GM23338 (cell line): ENCODE data around the gene APBB1IP. TPM values are rescaled to one million over a fixed set of nuclear protein-coding genes. Genes with fewer than 3 reads are reported as not detected.

Experiments used
- ATAC-seq: fragments of 200-7000 bp; cut with Tn5 transposase; 3 replicates; pipeline ENCODE4 v1.9.1; 2020
- DNase-seq: peaks from one replicate; pipeline ENCODE4 v3.0.0-alpha.2; 2015; ENCODE audit warnings: low spot score
- H2AFZ ChIP-seq: fragments of 200-600 bp; sonication (generic); 2 replicates; pipeline ENCODE4 v1.8.0; 2016; ENCODE audit warnings: antibody characterized with exemption, mild to moderate bottlenecking, moderate library complexity
- H3F3A ChIP-seq: fragments of 200-600 bp; sonication (generic); replicated peaks from 2 replicates; pipeline ENCODE4 v1.8.0; 2017; ENCODE audit warnings: antibody characterized with exemption, mixed run types, low read depth
- H3K27ac ChIP-seq: fragments of 200-600 bp; sonication (generic); 2 replicates; pipeline ENCODE4 v1.6.1; 2016; ENCODE audit warnings: low read depth
- H3K27me3 ChIP-seq: fragments of 200-600 bp; sonication (generic); 2 replicates; pipeline ENCODE4 v1.8.0; 2016; ENCODE audit warnings: mild to moderate bottlenecking, mixed run types, moderate library complexity; ENCODE audit not compliant: insufficient read depth
- H3K36me3 ChIP-seq: fragments of 200-600 bp; sonication (generic); 2 replicates; pipeline ENCODE4 v1.8.0; 2016; ENCODE audit warnings: mild to moderate bottlenecking; ENCODE audit not compliant: insufficient read depth
- H3K4me1 ChIP-seq: fragments of 200-600 bp; sonication (generic); 2 replicates; pipeline ENCODE4 v1.8.0; 2016; ENCODE audit warnings: mild to moderate bottlenecking, moderate library complexity; ENCODE audit not compliant: insufficient read depth
- H3K4me2 ChIP-seq: fragments of 200-600 bp; sonication (generic); 2 replicates; pipeline ENCODE4 v1.7.1; 2017; ENCODE audit warnings: mixed run types
- H3K4me3 ChIP-seq: fragments of 200-600 bp; sonication (generic); 2 replicates; pipeline ENCODE4 v1.6.1; 2016; ENCODE audit warnings: mixed run types
- H3K79me2 ChIP-seq: fragments of 200-600 bp; sonication (generic); replicated peaks from 2 replicates; pipeline ENCODE4 v1.8.0; 2017; ENCODE audit warnings: mild to moderate bottlenecking; ENCODE audit not compliant: insufficient read depth
- H3K9me2 ChIP-seq: fragments of 200-600 bp; sonication (generic); 2 replicates; pipeline ENCODE4 v1.8.0; 2017; ENCODE audit not compliant: insufficient read depth
- H4K20me1 ChIP-seq: fragments of 200-600 bp; sonication (generic); replicated peaks from 2 replicates; pipeline ENCODE4 v1.8.0; 2017; ENCODE audit warnings: mild to moderate bottlenecking; ENCODE audit not compliant: insufficient read depth
- H3K27ac Mint-ChIP-seq: 2 replicates; pipeline ENCODE4 v1.8.0; 2020; ENCODE audit warnings: inconsistent platforms, mild to moderate bottlenecking, moderate library complexity, mixed read lengths
- H3K27me3 Mint-ChIP-seq: 3 replicates; pipeline ENCODE4 v1.8.0; 2022; ENCODE audit warnings: low read depth, mild to moderate bottlenecking, moderate library complexity, mixed read lengths, inconsistent platforms; ENCODE audit not compliant: insufficient read depth, poor library complexity
- H3K36me3 Mint-ChIP-seq: 3 replicates; pipeline ENCODE4 v1.8.0; 2021; ENCODE audit warnings: low read depth, mild to moderate bottlenecking, inconsistent platforms, moderate library complexity, mixed read lengths
- H3K4me1 Mint-ChIP-seq: 3 replicates; pipeline ENCODE4 v1.8.0; 2020; ENCODE audit warnings: mild to moderate bottlenecking, inconsistent platforms, mixed read lengths
- H3K4me3 Mint-ChIP-seq: 3 replicates; pipeline ENCODE4 v1.8.0; 2021; ENCODE audit warnings: moderate library complexity, mild to moderate bottlenecking, inconsistent platforms, mixed read lengths
- H3K9me3 Mint-ChIP-seq: 3 replicates; pipeline ENCODE4 v1.8.0; 2020; ENCODE audit warnings: moderate library complexity, mild to moderate bottlenecking, inconsistent platforms, mixed read lengths
- CTCF ChIP-seq, 2 experiments: fragments of 200-600 bp in 1 of 2; sonication (generic) in 1 of 2; conservative IDR thresholded peaks; 2 replicates each; pipeline versions ENCODE4 v1.5.1 to v1.6.1; 2016 to 2017; ENCODE audit warnings: antibody characterized with exemption in 2 of 2, low read depth in 2 of 2, mild to moderate bottlenecking in 2 of 2, moderate library complexity in 1 of 2
- ETS1 ChIP-seq: IDR thresholded peaks from 2 replicates; pipeline ENCODE4 v1.6.1; 2016; ENCODE audit warnings: antibody characterized with exemption
- EZH2phosphoT487 ChIP-seq: fragments of 200-600 bp; sonication (generic); IDR thresholded peaks from one replicate; pipeline ENCODE4 v1.8.1; 2018; ENCODE audit warnings: antibody characterized with exemption; ENCODE audit not compliant: unreplicated experiment
- JUNB ChIP-seq: IDR thresholded peaks from one replicate; pipeline ENCODE4 v1.6.1; 2016; ENCODE audit warnings: antibody characterized with exemption; ENCODE audit not compliant: unreplicated experiment
- NANOG ChIP-seq: IDR thresholded peaks from 2 replicates; pipeline ENCODE4 v1.6.1; 2016; ENCODE audit warnings: antibody characterized with exemption, borderline replicate concordance
- POLR2AphosphoS5 ChIP-seq: IDR thresholded peaks from 2 replicates; pipeline ENCODE4 v1.6.1; 2016; ENCODE audit warnings: antibody characterized with exemption, low read depth
- STAT1 ChIP-seq: IDR thresholded peaks from one replicate; pipeline ENCODE4 v1.6.1; 2016; ENCODE audit warnings: antibody characterized with exemption; ENCODE audit not compliant: unreplicated experiment
- ZNF114 ChIP-seq: fragments of 250-450 bp; sonication (Bioruptor Pico); IDR thresholded peaks from 2 replicates; pipeline ENCODE4 v1.5.0; 2020; ENCODE audit warnings: mild to moderate bottlenecking, moderate library complexity
- ZNF331 ChIP-seq: fragments of 250-450 bp; sonication (Bioruptor Pico); IDR thresholded peaks from 2 replicates; pipeline ENCODE4 v1.5.0; 2020; ENCODE audit warnings: low read depth, mild to moderate bottlenecking, moderate library complexity
- ZNF462 ChIP-seq: fragments of 250-450 bp; sonication (Bioruptor Pico); IDR thresholded peaks from 2 replicates; pipeline ENCODE4 v1.5.0; 2020; ENCODE audit warnings: mild to moderate bottlenecking, moderate library complexity
- polyA plus RNA-seq: library from polyadenylated mRNA; unstranded; fragments of >200 nt; fragmentation: Nextera tagmentation; extraction: Ambion mirVana; gene quantifications from 2 replicates; pipeline ENCODE4 v1.2.1, GENCODE V29; 2016
- total RNA-seq: library from RNA; depleted of rRNA; stranded (reverse); fragments of >200 nt; shearing (Covaris generic); gene quantifications from 2 replicates; pipeline ENCODE4 v1.2.3, GENCODE V29; 2014
- TF ChIP-seq, protein P1 (sequence below): IDR thresholded peaks from one replicate; pipeline ENCODE4 v1.6.1; 2018; ENCODE audit warnings: antibody characterized with exemption; ENCODE audit not compliant: unreplicated experiment

The APBB1IP gene
- total and polyA plus RNA-seq, 2 experiments from 2014 or later: 0.14 to 0.16 TPM

GRCh38 chr10:26430641-26431163, 7.4 kb upstream of the APBB1IP start:
- Mint-ChIP-seq H3K4me3 (no peak overlapping the region), H3K27me3 (no peaks in the 10 kb centered on the region), H3K9me3 (no peaks in the 10 kb centered on the region; the same call in 2 of the 3 replicates), H3K27ac (no peak overlapping the region), H3K36me3 (no peaks in the 10 kb centered on the region), H3K4me1 (no peaks in the 10 kb centered on the region)
- DNase-seq (no peak), ATAC-seq (no peak)
- no peak overlapping the region for H3K27ac ChIP-seq
- H3K79me2 ChIP-seq: no peaks in the 10 kb centered on the region
- no peaks in the 10 kb centered on the region for H3K36me3 ChIP-seq
- TF ChIP-seq ZNF462 (CRISPR knock-in tag) (no peak), ZNF331 (no peak), EZH2phosphoT487 (no peak), CTCF (conservative IDR thresholded peaks at IDR 0.05; ENCODE audit: low read depth in 2 of 2) (no peak), ETS1 (no peak), JUNB (no peak), NANOG (no peak), POLR2AphosphoS5 (no peak), ZNF114 (no peak), STAT1 (no peak)
- TF ChIP-seq, protein P1, sequence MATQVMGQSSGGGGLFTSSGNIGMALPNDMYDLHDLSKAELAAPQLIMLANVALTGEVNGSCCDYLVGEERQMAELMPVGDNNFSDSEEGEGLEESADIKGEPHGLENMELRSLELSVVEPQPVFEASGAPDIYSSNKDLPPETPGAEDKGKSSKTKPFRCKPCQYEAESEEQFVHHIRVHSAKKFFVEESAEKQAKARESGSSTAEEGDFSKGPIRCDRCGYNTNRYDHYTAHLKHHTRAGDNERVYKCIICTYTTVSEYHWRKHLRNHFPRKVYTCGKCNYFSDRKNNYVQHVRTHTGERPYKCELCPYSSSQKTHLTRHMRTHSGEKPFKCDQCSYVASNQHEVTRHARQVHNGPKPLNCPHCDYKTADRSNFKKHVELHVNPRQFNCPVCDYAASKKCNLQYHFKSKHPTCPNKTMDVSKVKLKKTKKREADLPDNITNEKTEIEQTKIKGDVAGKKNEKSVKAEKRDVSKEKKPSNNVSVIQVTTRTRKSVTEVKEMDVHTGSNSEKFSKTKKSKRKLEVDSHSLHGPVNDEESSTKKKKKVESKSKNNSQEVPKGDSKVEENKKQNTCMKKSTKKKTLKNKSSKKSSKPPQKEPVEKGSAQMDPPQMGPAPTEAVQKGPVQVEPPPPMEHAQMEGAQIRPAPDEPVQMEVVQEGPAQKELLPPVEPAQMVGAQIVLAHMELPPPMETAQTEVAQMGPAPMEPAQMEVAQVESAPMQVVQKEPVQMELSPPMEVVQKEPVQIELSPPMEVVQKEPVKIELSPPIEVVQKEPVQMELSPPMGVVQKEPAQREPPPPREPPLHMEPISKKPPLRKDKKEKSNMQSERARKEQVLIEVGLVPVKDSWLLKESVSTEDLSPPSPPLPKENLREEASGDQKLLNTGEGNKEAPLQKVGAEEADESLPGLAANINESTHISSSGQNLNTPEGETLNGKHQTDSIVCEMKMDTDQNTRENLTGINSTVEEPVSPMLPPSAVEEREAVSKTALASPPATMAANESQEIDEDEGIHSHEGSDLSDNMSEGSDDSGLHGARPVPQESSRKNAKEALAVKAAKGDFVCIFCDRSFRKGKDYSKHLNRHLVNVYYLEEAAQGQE: no peak
- 0 out of 2 replicates have a peak, but pooled peaks cover 12% of the 10 kb centered on the region for H3K9me2 ChIP-seq
- H4K20me1 ChIP-seq: no peaks in the 10 kb centered on the region
- H3K4me3 ChIP-seq: no peak overlapping the region
- H3K4me2 ChIP-seq: no peak overlapping the region
- no peaks in the 10 kb centered on the region for H3K4me1 ChIP-seq
- no peak overlapping the region for H2AFZ ChIP-seq
- no peaks in the 10 kb centered on the region for H3F3A ChIP-seq
- H3K27me3 ChIP-seq: no peaks in the 10 kb centered on the region
